Ovary (tissue), 9 donors: ENCODE results near the gene AGTR1. TPM values are rescaled to one million over a fixed set of nuclear protein-coding genes. Genes with fewer than 3 reads are reported as not detected.

Experiments
- DNase-seq, 5 donors: peaks; one replicate each; pipeline ENCODE4 v3.0.0-alpha.2; 2019 to 2020
- H3K27ac ChIP-seq, 2 donors: fragments of 200-600 bp; one replicate each; pipeline versions ENCODE4 v1.5.1 to v1.8.0; 2019 to 2022
- H3K27me3 ChIP-seq: fragments of 200-600 bp; one replicate; pipeline ENCODE4 v1.8.0; 2022
- H3K36me3 ChIP-seq: fragments of 200-600 bp; sonication (generic); one replicate; pipeline ENCODE4 v1.5.1; 2019
- H3K4me1 ChIP-seq: one replicate; pipeline ENCODE4 v1.8.1; 2013; ENCODE audit warnings: mild to moderate bottlenecking, moderate library complexity; ENCODE audit not compliant: insufficient read depth
- H3K4me3 ChIP-seq: fragments of 200-600 bp; sonication (generic); one replicate; pipeline ENCODE4 v1.5.1; 2017
- H3K9me3 ChIP-seq, 2 donors: fragments of 200-600 bp in 1 of 2; sonication (generic) in 1 of 2; one replicate each; pipeline versions ENCODE4 v1.5.1 to v1.8.1; 2013 to 2019; ENCODE audit warnings: mild to moderate bottlenecking in 1 of 2, moderate library complexity in 1 of 2
- EP300 ChIP-seq: sonication (generic); formaldehyde crosslinking; IDR thresholded peaks from one replicate; pipeline ENCODE4 v1.6.1; 2017; ENCODE audit warnings: antibody characterized with exemption
- POLR2A ChIP-seq: fragments of 450-650 bp; IDR thresholded peaks from one replicate; pipeline ENCODE4 v1.6.1; 2017; ENCODE audit warnings: antibody characterized with exemption, mild to moderate bottlenecking, moderate library complexity
- WGBS, 3 donors: extraction: QIAGEN DNeasy Blood & Tissue Kit in 1 of 3; methylation state at CpG; one replicate each; pipeline versions ENCODE4 v1.1.5 to v1.1.7; 2013 to 2017; 5-methylcytosine and 5-hydroxymethylcytosine counted together
- intact Hi-C, 4 donors: fragments of 100-400 bp; cut with DNase I; formaldehyde crosslinking; loops; one replicate each; pipeline versions ENCODE4 v1.11.0 to v1.15.1; 2022 to 2023
- polyA plus RNA-seq, 2 donors: library from polyadenylated mRNA; stranded (reverse); fragments of 200-250 nt in 1 of 2; fragments of 350-450 nt in 1 of 2; fragmentation: Illumina TruSeq in 1 of 2; extraction: RNeasy Lipid Tissue Mini Kit (QIAGEN cat#74804) in 1 of 2; gene quantifications; one replicate each; pipeline ENCODE4 v1.2.3, GENCODE V29; 2013 to 2014
- total RNA-seq, 7 donors: library from RNA; depleted of rRNA in 2 of 7; stranded (reverse); fragments of >200 nt in 2 of 7; fragmentation: NEBNext Ultra II Directional in 3 of 7; extraction: Animal tissue kit (Norgen Biotek cat#: 25700) in 3 of 7; gene quantifications; one replicate each; pipeline versions ENCODE4 v1.1.0 to v1.2.4, GENCODE V29; 2016 to 2023
- TF ChIP-seq, protein P1 (sequence below), 3 donors: fragments of 450-650 bp in 2 of 3; fragments of 200-600 bp in 1 of 3; IDR thresholded peaks; one replicate each; pipeline versions ENCODE4 v1.5.1 to v1.8.0; 2016 to 2022; ENCODE audit warnings: antibody characterized with exemption in 3 of 3, mild to moderate bottlenecking in 1 of 3
- donor health status: DM: no; HTN: no; CAD: no; lungs with moderate emphysema.
- donor health status: DM: no; HTN: no; CAD: no.
- donor health status: Bipolar disorder and iron deficiency.
- donor health status: DM: yes; HTN: yes; CAD: no.
- donor health status: DM: no; HTN: no; CAD: no.
- donor health status: DM: yes; HTN: yes; CAD: no.

AGTR1 gene
- total and polyA plus RNA-seq, 9 donors, result 0.99 to 21.7 (median 2.5) TPM

DNA sequence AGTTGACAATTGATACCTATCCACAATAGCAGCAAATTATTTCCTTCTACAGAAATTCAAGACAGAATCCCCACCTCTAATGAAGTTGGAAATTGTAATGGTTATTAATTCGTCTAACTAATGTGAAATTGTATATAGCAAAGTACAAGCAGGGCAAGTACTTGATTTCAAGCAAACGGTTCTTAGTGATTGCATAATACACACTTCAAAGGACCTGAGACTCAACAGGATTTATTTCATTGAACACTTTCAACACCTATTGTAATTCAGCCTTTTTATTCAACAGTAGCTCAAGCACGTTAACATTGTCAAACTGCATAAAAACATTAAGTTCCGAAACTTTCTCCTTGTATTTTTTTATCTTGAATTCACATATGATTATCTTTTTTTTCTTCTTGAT, 40.2 kb upstream of the AGTR1 start:
- TF ChIP-seq POLR2A, result no peak
- TF ChIP-seq, protein P1, sequence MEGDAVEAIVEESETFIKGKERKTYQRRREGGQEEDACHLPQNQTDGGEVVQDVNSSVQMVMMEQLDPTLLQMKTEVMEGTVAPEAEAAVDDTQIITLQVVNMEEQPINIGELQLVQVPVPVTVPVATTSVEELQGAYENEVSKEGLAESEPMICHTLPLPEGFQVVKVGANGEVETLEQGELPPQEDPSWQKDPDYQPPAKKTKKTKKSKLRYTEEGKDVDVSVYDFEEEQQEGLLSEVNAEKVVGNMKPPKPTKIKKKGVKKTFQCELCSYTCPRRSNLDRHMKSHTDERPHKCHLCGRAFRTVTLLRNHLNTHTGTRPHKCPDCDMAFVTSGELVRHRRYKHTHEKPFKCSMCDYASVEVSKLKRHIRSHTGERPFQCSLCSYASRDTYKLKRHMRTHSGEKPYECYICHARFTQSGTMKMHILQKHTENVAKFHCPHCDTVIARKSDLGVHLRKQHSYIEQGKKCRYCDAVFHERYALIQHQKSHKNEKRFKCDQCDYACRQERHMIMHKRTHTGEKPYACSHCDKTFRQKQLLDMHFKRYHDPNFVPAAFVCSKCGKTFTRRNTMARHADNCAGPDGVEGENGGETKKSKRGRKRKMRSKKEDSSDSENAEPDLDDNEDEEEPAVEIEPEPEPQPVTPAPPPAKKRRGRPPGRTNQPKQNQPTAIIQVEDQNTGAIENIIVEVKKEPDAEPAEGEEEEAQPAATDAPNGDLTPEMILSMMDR (IDR thresholded peaks at IDR 0.05), result no peak
- TF ChIP-seq EP300, result no peak
- no peaks in the 10 kb centered on the region for H3K27me3 ChIP-seq
- DNase-seq, result no peak
- no peaks in the 10 kb centered on the region for H3K36me3 ChIP-seq
- no peaks in the 10 kb centered on the region for H3K4me1 ChIP-seq
- H3K9me3 ChIP-seq, result no peaks in the 10 kb centered on the region
- no peak overlapping the region for H3K4me3 ChIP-seq
- no peak overlapping the region for H3K27ac ChIP-seq
- 84 to 88% (median 85%) methylated on average over 4 of the region's 4 CpGs for WGBS, 3 donors
- intact Hi-C loops, result no loop called here

DNA sequence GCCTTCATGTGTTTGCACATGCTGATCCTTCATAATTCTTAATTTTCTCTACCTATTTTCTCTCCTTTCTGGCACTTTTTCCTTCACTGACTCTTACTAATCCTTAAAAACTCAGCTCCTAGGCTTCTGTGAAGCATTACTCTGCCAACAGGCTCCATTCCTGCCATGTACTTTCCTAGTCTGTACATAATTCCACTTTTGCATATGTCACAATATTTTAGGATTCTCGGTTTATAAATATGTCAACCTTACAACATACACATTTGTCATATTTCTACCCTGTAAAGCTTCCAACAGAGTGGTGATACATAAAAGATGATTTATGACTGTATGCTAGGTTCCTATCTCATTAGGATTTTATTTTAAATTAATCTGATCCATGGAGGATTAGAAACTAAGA, 38.2 kb upstream of the AGTR1 start:
- no peak for DNase-seq
- H3K9me3 ChIP-seq, result no peaks in the 10 kb centered on the region
- H3K4me3 ChIP-seq, result no peak overlapping the region
- intact Hi-C loops, result no loop called here
- H3K27ac ChIP-seq, result no peak overlapping the region
- H3K36me3 ChIP-seq, result no peaks in the 10 kb centered on the region
- WGBS, 3 donors, result 90 to 97% (median 94%) methylated on average over 1 of the region's 1 CpG
- no peaks in the 10 kb centered on the region for H3K4me1 ChIP-seq
- TF ChIP-seq, protein P1 (IDR thresholded peaks at IDR 0.05), result no peak
- TF ChIP-seq POLR2A (no peak), EP300 (no peak)
- no peaks in the 10 kb centered on the region for H3K27me3 ChIP-seq

DNA sequence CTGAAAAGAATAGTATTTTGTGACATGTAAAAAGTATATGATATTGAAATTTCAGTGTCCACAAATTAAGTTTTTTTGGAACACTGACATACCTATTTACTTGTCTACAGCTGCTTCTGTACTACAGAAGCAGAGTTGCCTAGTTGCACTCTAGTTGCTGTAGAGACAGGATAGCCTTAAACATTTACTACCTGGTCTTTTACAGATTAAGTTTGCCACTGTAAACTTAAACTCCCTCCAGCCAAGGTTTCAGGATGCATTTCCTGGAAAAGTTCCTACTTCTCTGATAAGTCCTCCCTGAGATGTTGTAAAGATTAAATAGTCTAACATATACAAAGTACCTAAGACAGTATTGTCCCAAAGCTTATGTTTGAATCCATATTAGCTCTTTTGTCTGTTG, 17.4 kb upstream of the AGTR1 start:
- Histone ChIP-seq H3K36me3 (no peaks in the 10 kb centered on the region), H3K27me3 (no peaks in the 10 kb centered on the region), H3K4me1 (no peaks in the 10 kb centered on the region), H3K9me3 (no peaks in the 10 kb centered on the region), H3K4me3 (no peak overlapping the region), H3K27ac (no peak overlapping the region)
- no peak for DNase-seq
- intact Hi-C loops, result no loop called here
- TF ChIP-seq POLR2A (no peak), EP300 (no peak)
- TF ChIP-seq, protein P1 (IDR thresholded peaks at IDR 0.05), result no peak

DNA sequence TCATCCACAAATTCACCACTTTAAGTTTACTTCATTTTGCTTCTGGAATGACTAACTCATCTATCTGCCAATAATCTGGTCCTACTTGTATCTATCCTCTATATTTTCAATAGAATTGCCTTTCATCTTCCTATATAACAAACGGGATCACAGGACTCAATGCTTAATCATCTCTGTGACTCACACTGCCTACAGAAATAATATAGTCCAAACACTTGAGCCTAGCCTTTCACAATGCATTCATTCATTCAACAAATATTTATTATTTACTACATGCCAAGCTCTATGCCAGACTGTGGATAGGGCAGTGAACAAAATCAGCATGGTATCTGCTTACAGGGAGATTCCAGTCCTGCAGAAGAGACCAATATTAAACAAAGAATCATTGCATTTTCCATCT, 16.6 kb upstream of the AGTR1 start:
- intact Hi-C loops, result no loop called here
- no peaks in the 10 kb centered on the region for H3K27me3 ChIP-seq
- H3K27ac ChIP-seq, result no peak overlapping the region
- 82 to 91% (median 88%) methylated on average over 1 of the region's 1 CpG for WGBS, 3 donors
- H3K4me3 ChIP-seq, result no peak overlapping the region
- no peaks in the 10 kb centered on the region for H3K4me1 ChIP-seq
- no peaks in the 10 kb centered on the region for H3K36me3 ChIP-seq
- DNase-seq, result no peak
- no peaks in the 10 kb centered on the region for H3K9me3 ChIP-seq
- TF ChIP-seq POLR2A, result no peak
- TF ChIP-seq, protein P1 (IDR thresholded peaks at IDR 0.05), result no peak
- TF ChIP-seq EP300, result no peak

DNA sequence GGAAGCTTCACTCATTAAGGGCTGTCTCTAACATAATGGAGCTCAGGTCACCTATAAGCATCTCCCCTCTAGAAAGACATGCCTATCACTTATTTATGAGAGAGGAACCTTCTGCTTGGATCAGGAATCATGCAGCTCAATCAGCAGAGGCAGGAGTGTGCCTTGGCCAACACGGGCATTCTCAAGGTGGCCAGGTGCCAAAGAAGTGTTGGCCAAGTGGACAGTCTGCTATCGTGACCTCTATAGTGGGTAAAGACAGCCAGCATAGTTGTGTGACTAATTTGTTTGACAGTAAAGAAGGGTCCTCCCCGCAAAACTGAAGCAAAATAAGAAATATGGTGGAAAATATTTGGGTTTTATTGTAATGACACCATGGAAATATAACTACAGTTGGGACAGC, 14.7 kb upstream of the AGTR1 start:
- intact Hi-C loops, result no loop called here
- H3K36me3 ChIP-seq, result no peaks in the 10 kb centered on the region
- no peak for DNase-seq
- no peak overlapping the region for H3K27ac ChIP-seq
- H3K4me1 ChIP-seq, result no peaks in the 10 kb centered on the region
- no peaks in the 10 kb centered on the region for H3K27me3 ChIP-seq
- no peak overlapping the region for H3K4me3 ChIP-seq
- no peak for TF ChIP-seq EP300
- no peak for TF ChIP-seq POLR2A
- TF ChIP-seq, protein P1 (IDR thresholded peaks at IDR 0.05), result no peak
- 69 to 75% (median 74%) methylated on average over 3 of the region's 3 CpGs for WGBS, 3 donors
- no peaks in the 10 kb centered on the region for H3K9me3 ChIP-seq
